HFFc6 (cell line): ENCODE measurements around the gene ZFP91. TPM values are rescaled to one million over a fixed set of nuclear protein-coding genes. Genes with fewer than 3 reads are reported as not detected.
"Not testable (repeated sequence)": the region's sequence is repeated elsewhere in the genome, so short reads cannot be mapped to it uniquely, and the experiment has no call there.

Experiments used
- DNase-seq: peaks from one replicate; pipeline ENCODE4 v3.0.0-alpha.2; 2018
- H3K27ac Mint-ChIP-seq: 2 replicates; pipeline ENCODE4 v1.8.0; 2020; ENCODE audit warnings: mild to moderate bottlenecking, mixed read lengths
- H3K27me3 Mint-ChIP-seq: 2 replicates; pipeline ENCODE4 v1.8.0; 2021; ENCODE audit warnings: mild to moderate bottlenecking, moderate library complexity, mixed read lengths; ENCODE audit not compliant: insufficient read depth
- H3K36me3 Mint-ChIP-seq: 2 replicates; pipeline ENCODE4 v1.8.0; 2021; ENCODE audit warnings: low read depth, mixed read lengths
- H3K4me1 Mint-ChIP-seq: 2 replicates; pipeline ENCODE4 v1.8.0; 2020; ENCODE audit warnings: low read depth, mixed read lengths
- H3K4me3 Mint-ChIP-seq: 2 replicates; pipeline ENCODE4 v1.8.0; 2020; ENCODE audit warnings: mild to moderate bottlenecking, moderate library complexity, mixed read lengths
- H3K9me3 Mint-ChIP-seq: 2 replicates; pipeline ENCODE4 v1.8.0; 2020; ENCODE audit warnings: mild to moderate bottlenecking, mixed read lengths
- total RNA-seq, 6 experiments: library from RNA; stranded (reverse); fragmentation: NEBNext Ultra II Directional; extraction: Animal tissue kit (Norgen Biotek cat#: 25700); gene quantifications; 2 replicates in 1 of 6; 3 replicates in 5 of 6; pipeline ENCODE4 v1.2.3, GENCODE V29; 2021
- TF ChIP-seq, protein P1 (sequence below): fragments of 200-600 bp; sonication (generic); IDR thresholded peaks from 2 replicates; pipeline ENCODE4 v1.5.0; 2021; ENCODE audit warnings: antibody characterized with exemption, mild to moderate bottlenecking

ZFP91 gene
- total RNA-seq, 6 experiments from 2014 or later: 51.9 to 69.1 (median 59.4) TPM

DNA sequence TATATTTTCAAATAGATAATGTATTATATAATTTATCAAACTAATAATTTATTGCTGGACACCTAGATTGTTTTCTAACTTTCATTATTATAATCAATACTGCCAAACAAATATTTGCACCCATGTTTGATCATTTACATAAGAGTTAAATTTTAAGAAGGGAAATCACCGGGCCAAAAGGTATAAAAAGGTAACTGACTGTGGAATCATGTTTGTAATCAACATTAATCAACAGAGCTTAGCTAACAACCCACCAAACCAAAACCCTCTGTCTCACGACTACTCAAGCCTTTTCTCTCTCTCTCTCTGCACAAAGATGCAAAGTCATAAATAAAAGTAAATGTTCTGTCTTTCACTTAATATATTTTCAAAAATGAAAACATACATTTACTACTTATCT is 18.0 kb upstream of the ZFP91 start:
- TF ChIP-seq, protein P1, sequence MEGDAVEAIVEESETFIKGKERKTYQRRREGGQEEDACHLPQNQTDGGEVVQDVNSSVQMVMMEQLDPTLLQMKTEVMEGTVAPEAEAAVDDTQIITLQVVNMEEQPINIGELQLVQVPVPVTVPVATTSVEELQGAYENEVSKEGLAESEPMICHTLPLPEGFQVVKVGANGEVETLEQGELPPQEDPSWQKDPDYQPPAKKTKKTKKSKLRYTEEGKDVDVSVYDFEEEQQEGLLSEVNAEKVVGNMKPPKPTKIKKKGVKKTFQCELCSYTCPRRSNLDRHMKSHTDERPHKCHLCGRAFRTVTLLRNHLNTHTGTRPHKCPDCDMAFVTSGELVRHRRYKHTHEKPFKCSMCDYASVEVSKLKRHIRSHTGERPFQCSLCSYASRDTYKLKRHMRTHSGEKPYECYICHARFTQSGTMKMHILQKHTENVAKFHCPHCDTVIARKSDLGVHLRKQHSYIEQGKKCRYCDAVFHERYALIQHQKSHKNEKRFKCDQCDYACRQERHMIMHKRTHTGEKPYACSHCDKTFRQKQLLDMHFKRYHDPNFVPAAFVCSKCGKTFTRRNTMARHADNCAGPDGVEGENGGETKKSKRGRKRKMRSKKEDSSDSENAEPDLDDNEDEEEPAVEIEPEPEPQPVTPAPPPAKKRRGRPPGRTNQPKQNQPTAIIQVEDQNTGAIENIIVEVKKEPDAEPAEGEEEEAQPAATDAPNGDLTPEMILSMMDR: no peak
- Mint-ChIP-seq H3K27ac (peak overlapping the region; percentile 48; the same call in 1 of the 2 replicates), H3K4me1 (peaks cover 51% of the 10 kb centered on the region), H3K4me3 (no peak overlapping the region), H3K9me3 (no peaks in the 10 kb centered on the region), H3K27me3 (no peaks in the 10 kb centered on the region), H3K36me3 (peaks cover 39% of the 10 kb centered on the region)
- DNase-seq: no peak

DNA sequence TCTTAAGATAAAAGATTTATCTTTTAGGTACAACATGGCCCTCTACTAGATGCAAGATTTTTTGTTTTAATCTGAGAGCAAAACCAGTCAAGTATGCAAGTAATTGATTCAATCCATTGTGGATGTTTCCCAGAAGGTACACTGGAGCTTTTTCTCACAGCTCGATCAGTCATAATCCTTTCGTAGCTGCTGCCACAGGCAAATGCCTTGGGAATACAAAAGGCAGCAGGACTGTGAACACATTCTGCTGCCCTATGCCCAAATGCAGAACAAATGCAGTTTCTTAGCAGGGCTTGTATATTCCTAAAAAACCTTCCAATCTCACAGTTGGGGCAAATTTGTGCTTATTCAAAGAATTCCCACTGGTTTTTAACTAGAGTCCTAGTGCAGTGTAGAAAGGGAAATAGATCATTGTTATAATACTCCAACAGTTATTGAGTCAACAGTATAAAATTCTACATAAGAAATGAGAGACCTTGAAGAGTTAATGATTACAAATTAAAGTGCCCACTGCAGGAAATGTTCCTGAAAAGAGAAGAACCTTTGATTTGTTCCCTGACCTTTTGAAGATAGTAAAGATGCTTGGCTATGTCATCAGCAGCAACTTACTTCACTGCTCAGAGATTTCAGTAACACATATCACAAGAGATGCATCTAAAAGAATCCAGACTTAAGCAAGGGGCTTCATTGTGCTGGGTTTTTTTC is 17.3 kb upstream of the ZFP91 start:
- Mint-ChIP-seq H3K27ac (peak overlapping the region; percentile 48; the same call in 1 of the 2 replicates), H3K9me3 (no peaks in the 10 kb centered on the region), H3K36me3 (peaks cover 39% of the 10 kb centered on the region), H3K4me1 (peaks cover 51% of the 10 kb centered on the region), H3K27me3 (no peaks in the 10 kb centered on the region), H3K4me3 (no peak overlapping the region)
- TF ChIP-seq, protein P1: no peak
- DNase-seq: no peak

DNA sequence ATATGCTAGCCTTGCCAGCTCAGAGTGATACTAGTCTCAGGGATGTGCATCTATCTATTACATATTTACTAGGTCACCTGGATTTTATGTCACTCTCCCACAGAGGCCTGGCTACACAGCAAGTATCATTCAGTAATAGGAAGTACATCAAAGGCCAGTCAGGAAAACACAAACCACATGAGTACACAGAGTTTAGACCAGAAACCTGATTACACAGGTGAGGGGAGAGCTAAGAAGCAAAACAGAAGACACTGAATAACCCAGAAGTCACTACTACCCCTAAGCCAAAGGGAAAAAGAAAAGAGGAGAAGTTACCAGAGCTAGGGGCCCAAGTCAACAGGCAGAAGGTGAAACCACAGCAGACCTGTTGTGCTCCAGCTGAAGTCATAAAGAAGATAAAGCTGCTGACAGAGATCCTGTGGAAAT is 16.5 kb upstream of the ZFP91 start:
- peak overlapping the region; percentile 4 for H3K27ac Mint-ChIP-seq
- H3K27me3 Mint-ChIP-seq: no peaks in the 10 kb centered on the region
- H3K4me3 Mint-ChIP-seq: no peak overlapping the region
- no peak for DNase-seq
- TF ChIP-seq, protein P1: no peak
- peaks cover 46% of the 10 kb centered on the region for H3K4me1 Mint-ChIP-seq
- H3K9me3 Mint-ChIP-seq: no peaks in the 10 kb centered on the region
- H3K36me3 Mint-ChIP-seq: peaks cover 35% of the 10 kb centered on the region

DNA sequence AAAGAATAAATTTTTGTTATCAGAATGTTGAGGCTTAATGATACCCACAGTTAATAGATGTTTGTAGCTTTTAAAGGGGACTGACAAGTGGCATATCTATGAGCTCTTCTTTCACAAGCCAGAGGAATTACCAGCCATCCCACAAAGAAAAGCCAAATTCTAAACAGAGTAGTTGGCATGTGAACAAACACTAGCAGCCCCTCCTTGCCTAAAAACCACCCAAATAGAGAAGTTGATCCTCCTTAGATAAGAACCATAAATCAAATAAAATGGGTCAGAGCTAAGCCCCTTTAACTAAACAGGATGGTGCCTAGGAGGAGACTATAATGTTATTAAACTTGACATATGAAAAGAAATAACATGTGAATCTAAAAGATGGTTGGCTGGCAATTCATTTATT is 14.6 kb upstream of the ZFP91 start:
- DNase-seq: no peak
- TF ChIP-seq, protein P1: no peak
- no peak overlapping the region for H3K4me3 Mint-ChIP-seq

DNA sequence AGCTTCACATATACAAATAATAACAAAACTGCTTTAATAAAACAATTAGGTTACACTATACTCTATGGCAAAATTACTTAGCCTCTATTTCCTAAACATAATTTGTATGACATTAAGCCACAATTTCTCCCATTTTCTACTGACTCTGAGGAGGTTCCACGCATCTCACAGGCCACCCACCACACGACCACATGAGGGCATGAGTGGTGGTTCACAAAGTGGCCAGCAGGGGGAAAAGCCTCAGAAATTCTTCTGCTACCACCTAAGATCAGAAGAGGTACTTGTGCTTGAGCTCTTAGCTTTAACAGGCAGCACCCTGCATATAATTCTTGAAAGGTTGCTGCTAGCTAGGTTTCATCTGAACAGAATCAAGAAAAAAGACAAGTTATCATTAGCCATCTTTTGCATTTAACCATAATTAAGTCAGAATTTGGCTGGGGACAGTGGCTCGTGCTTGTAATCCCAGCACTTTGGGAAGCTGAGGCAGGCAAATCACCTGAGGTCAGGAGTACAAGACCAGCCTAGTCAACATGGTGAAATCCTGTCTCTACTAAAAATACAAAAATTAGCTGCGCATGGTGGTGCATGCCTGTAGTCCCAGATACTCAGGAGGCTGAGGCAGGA is 10.9 kb upstream of the ZFP91 start:
- Mint-ChIP-seq H3K36me3 (peaks cover 42% of the 10 kb centered on the region), H3K4me1 (peaks cover 59% of the 10 kb centered on the region), H3K27me3 (no peaks in the 10 kb centered on the region), H3K27ac (peak overlapping the region; percentile 10), H3K9me3 (no peaks in the 10 kb centered on the region), H3K4me3 (no peak overlapping the region)
- TF ChIP-seq, protein P1: peak; percentile 90
- peak; percentile 39 for DNase-seq

More for the DNA sequence above, 14.6 kb upstream of the ZFP91 start:
- H3K36me3 Mint-ChIP-seq: peaks cover 37% of the 10 kb centered on the region
- H3K9me3 Mint-ChIP-seq: no peaks in the 10 kb centered on the region
- H3K27me3 Mint-ChIP-seq: no peaks in the 10 kb centered on the region
- H3K27ac Mint-ChIP-seq: peak overlapping the region; percentile 84
- peaks cover 61% of the 10 kb centered on the region for H3K4me1 Mint-ChIP-seq

DNA sequence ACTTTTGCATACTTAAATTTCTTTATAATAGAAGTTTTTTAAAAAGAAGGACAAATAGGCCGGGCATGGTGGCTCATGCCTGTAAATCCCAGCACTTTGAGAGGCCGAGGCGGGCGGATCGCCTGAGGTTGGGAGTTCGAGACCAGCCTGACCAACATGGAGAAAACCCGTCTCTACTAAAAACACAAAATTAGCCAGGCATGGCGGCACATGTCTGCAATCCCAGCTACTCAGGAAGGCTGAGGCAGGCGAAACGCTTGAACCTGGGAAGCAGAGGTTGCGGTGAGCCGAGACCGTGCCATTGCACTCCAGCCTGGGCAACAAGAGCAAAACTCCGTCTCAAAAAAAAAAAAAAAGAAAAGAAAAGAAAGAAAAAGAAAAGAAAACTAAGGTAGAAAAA is 6.0 kb upstream of the ZFP91 start:
- not testable (repeated sequence) for DNase-seq, H3K27me3 Mint-ChIP-seq, H3K9me3 Mint-ChIP-seq
- Mint-ChIP-seq H3K36me3 (peaks cover 26% of the 10 kb centered on the region), H3K4me1 (peaks cover 79% of the 10 kb centered on the region), H3K4me3 (peak overlapping the region; percentile 98), H3K27ac (peak overlapping the region; percentile 100)
